ENCODE data around the gene MAGI1.

Gene MAGI1

GRCh38 chr3:65432388-65433003 is 606.2 kb downstream of the MAGI1 start:
- no peak for DNase-seq (ENCODE audit: low read depth in 3 of 3)

GRCh38 chr3:65425880-65426279 is 612.8 kb downstream of the MAGI1 start:
- DNase-seq (ENCODE audit: low read depth in 3 of 3) = no peak

- DNase-seq (ENCODE audit: low read depth in 3 of 3) = no peak
Observed at GRCh38 chr3:65422154-65422553, 616.6 kb downstream of the MAGI1 start.

DNA sequence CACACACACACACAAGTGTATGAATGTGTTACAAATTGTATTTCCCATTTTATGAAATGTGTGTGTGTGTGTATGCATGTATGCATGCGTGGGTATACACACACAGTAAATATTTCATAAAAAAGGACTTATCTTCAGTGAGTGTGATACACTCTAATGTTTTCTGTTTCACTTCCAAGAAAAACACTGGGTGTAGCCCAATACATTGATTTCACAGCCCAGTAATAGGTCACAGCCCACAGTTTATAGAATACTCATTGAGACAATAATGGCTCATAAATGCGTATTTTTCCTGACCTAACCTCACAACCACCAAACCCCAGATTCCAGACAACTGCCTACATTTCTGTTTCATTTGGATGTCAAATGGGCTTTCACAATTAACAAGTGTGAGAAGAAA is 619.5 kb downstream of the MAGI1 start:
- DNase-seq (ENCODE audit: low read depth in 3 of 3) = no peak

DNA sequence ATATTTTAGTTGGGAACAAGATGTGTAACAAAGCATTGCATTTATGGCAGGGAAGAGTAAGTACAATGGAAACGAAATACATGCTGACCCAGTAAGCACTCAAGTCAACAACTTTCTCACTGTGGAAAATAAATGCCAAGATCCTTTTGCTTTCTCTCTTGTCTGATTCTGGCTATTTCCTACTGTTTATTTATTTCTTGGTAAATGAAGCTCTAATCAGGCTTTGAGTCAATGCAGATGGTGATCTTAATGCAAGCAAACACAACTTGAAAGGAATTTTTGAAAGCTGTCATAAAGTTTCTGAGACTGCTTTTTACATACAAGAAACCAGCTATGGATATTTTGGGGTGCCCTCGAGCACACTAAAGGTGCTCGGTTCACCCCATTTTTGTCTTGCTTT is 624.8 kb downstream of the MAGI1 start:
- DNase-seq (ENCODE audit: low read depth in 3 of 3) = no peak

GRCh38 chr3:65412588-65412987 is 626.1 kb downstream of the MAGI1 start:
- no peak for DNase-seq (ENCODE audit: low read depth in 3 of 3)

- no peak for DNase-seq (ENCODE audit: low read depth in 3 of 3)
Observed at GRCh38 chr3:65411367-65411766, 627.4 kb downstream of the MAGI1 start.

- DNase-seq (ENCODE audit: low read depth in 3 of 3) = no peak
Observed at GRCh38 chr3:65409176-65409569, 629.5 kb downstream of the MAGI1 start.

DNA sequence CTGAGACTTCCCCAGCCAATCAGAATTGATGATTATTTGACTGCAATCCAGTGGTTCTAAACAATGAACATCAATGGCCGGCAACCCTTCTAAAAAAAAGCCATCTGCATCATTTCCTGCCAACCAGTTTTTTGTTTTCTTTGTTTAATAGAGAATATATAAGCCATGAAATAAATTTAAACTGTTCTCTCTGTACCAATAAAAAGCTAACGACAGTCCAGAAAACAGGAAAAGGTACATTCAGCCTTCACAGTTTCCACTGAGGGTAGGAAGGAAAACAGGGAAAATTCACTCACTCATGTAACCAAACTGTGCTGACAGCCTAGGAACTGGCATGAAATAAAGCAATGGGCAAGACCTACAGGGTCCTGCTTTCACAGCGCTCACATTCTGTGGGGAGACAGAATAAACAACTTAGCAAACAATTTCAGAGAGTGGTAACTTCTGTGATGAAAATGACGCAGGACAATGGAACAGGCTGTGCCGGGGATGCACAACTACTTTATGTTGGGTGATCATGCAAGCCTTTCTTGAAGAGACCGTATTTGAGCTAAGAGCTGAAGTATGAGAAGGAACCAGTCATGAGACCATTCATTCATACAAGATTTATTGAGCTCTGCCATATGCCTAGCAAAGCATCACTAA is 630.1 kb downstream of the MAGI1 start:
- no peak for DNase-seq (ENCODE audit: low read depth in 3 of 3)

DNA sequence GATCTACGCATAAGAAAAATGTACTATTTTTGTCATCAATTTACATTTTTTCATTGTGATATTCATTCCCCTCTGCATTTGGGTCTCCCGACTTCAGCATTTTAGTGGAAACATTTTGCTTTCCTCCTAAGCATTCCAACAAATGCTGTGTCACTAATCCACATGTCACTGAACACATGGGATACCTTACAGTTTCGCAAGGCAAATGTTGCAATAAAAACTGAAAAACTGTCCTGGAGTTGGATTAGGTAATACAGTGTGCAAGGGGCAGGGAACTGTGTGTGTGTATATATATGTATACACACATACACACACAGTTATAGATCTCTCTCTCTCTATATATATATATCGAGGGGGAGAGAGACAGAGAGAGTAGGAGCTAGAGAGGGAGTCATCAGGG is 632.2 kb downstream of the MAGI1 start:
- no peak for DNase-seq (ENCODE audit: low read depth in 3 of 3)

DNA sequence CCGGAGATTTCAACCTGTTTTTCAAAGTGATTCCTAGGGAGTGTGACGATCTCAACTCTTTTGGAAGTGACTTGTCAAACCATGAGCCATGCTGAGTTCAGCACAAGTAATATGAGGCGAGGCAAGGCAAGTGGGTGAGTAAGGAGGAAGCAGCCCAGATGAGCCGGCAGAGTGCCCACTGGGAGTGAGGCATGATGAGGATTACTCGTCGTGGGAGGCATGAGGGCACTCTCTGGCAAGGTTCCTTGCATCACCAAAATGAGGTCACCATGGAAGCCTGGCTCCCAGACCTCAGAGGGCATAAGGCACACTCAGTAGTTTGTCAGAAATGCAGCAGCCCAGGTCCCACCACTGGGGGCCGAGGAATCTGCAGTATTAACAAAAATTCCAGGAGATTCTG is 636.1 kb downstream of the MAGI1 start:
- DNase-seq (ENCODE audit: low read depth in 3 of 3) = no peak

- DNase-seq (ENCODE audit: low read depth in 3 of 3) = no peak
Observed at GRCh38 chr3:65401359-65402305, 637.1 kb downstream of the MAGI1 start.

- no peak for DNase-seq (ENCODE audit: low read depth in 3 of 3)
Observed at GRCh38 chr3:65400899-65401298, 637.8 kb downstream of the MAGI1 start.

- no peak for DNase-seq (ENCODE audit: low read depth in 3 of 3)
Observed at GRCh38 chr3:65398953-65399352, 639.8 kb downstream of the MAGI1 start.

- DNase-seq (ENCODE audit: low read depth in 3 of 3) = no peak
Observed at GRCh38 chr3:65396078-65396477, 642.6 kb downstream of the MAGI1 start.

GRCh38 chr3:65391068-65391467 is 647.6 kb downstream of the MAGI1 start:
- DNase-seq (ENCODE audit: low read depth in 3 of 3) = no peak

DNA sequence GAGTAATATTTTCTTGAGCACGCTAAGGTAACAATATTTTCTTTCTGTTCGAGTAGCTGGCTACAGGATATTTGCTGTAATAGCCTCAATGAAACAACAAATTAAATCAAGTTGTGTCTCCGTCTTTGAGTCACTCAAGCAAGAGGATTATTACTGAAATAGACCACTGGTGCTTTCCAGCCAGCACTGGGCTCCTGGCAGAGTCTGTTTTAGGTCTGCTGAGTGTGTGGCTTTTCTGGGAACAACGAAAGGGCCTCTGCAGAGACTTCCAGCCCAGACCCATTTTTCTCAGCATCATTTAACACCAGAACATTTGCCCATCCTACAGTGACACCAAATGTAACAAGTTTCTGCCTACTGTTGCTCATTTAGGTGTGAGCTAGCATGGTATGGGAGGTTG is 652.9 kb downstream of the MAGI1 start:
- DNase-seq (ENCODE audit: low read depth in 3 of 3) = no peak

DNA sequence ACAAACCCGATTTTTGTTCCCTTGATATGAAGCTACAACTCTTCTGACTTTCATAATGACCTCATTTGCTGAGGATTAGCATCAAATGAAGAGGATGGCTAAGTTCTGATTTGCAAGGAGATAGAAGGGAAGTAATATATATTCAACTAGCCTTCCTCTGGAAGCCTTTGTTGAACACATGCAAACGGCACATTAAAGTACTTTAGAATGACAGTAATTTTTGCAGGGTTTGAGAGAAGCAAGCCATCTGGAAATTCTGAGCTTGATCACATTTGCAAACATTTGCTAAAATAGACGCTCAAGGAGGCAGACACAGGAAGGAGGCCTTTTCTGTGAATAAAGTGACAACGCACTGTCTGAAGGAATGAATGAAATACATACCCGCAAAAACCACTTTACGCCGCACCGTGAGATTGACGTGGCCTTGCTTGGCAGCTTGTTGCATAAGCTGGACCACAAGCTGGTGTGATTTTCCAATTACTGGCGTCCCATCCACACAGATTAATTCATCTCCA is 657.2 kb downstream of the MAGI1 start:
- DNase-seq (ENCODE audit: low read depth in 3 of 3) = no peak

DNA sequence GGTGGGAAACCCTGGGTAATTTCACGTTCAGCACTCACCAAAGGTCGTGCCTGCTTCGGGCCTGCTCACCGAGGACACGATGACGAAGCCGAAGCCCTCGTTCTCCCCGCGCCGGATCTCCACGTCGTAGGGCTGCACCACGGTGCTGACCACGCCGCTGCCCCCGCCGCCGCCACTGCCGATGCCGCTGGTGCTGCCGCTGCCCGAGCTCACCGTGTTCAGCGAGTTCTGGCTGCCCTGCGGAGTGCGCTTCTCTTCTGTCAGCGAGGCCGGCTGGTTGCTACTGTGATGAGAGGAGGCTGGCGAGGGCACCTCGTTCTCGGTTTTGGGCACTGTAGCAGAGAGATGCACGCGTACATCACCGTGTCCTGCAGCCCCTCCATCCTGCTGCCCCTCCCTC is 659.5 kb downstream of the MAGI1 start:
- no peak for DNase-seq (ENCODE audit: low read depth in 3 of 3)

DNA sequence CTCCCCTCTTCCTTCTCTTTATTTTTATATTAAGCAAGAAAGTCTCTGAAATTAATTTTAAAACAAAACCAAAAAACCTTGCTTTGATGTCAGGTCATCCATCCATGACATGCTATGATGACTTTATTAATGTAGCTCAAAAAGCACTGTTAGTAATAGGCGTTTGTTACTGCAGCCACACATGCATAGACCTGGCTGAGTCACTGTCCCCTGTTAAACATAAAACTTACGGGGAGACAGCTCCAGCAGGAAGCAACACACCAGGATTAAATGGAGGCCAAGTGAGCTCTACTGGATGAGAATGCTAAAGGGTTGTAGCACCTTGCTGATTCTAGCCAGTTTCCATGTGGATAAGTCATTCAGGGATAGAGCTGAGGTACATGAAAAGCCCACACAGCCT is 661.1 kb downstream of the MAGI1 start:
- no peak for DNase-seq (ENCODE audit: low read depth in 3 of 3)

DNA sequence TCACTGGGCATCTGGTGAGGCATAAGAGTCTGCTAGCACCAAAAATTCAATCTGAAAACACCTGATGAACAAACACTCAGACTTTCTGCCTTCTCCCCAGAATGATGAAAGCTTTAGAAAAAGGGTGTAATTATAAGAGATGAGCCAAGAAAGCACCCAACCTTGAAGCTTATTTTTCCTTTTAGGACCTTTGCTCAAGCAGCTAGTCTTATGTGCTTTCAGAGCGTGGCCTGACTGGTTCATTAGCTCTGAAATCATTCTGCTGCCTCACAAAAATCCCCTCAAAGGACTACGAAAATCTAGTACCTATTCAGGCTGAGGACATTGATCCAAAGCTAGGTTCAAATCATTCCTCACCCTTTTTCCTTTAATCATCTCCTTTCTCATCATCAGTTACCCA is 662.3 kb downstream of the MAGI1 start:
- DNase-seq (ENCODE audit: low read depth in 3 of 3) = no peak

GRCh38 chr3:65371053-65371452 is 667.7 kb downstream of the MAGI1 start:
- no peak for DNase-seq (ENCODE audit: low read depth in 3 of 3)

DNA sequence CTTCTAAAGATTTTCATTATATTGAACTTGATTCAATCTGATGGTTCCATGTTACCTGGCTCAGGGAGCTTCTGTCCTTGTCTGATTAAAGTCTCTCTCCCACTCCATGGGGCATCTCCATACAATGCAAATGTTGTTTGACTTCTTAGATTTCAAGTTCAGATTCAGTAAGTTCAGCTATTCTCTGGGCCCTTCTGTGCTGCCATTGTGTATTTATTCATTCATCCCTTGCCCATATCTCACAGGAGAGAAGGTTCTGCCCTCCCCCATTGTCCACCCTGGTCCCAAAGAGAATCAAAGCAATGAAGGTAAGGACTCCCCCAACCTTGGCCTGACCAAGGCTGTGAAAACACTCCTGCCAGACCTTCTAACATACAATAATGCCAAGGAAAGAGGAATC is 669.9 kb downstream of the MAGI1 start:
- no peak for DNase-seq (ENCODE audit: low read depth in 3 of 3)
